Measurements from ENCODE around the gene ATAD2B.

- TF ChIP-seq CTCF (conservative IDR thresholded peaks at IDR 0.05; ENCODE audit: low read length), result no peak
- no peak for TF ChIP-seq EZH2phosphoT487 (IDR thresholded peaks at IDR 0.05; ENCODE audit: borderline replicate concordance, low read depth, low read length)
Measured at GRCh38 chr2:23838581-23838980, 88.3 kb downstream of the ATAD2B start.

All from OCI-LY7 (cell line).